NCI-H226 (cell line): ENCODE data around the gene ZNF879.

ENCODE experiments used
- DNase-seq: peaks from one replicate; pipeline ENCODE4 v3.0.0-alpha.2; 2015

Gene ZNF879

DNA sequence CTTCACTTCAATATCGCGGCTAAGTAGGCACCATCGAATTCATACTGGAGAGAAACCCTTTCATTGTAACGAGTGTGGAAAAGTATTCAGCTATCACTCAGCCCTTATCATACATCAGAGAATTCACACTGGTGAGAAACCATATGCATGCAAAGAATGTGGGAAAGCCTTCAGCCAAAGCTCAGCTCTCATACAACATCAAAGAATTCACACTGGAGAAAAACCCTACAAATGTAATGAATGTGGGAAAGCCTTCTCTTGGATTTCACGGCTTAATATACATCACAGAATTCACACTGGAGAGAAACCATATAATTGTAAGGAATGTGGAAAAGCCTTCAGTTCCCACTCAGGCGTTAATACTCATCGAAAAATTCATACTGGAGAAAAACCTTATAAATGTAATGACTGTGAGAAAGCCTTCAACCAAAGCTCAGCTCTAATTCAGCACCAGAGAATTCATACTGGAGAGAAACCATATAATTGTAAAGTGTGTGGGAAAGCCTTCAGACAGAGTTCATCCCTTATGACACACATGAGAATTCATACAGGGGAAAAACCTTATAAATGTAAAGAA is 9.5 kb downstream of the ZNF879 start:
- DNase-seq, result no peak

DNA sequence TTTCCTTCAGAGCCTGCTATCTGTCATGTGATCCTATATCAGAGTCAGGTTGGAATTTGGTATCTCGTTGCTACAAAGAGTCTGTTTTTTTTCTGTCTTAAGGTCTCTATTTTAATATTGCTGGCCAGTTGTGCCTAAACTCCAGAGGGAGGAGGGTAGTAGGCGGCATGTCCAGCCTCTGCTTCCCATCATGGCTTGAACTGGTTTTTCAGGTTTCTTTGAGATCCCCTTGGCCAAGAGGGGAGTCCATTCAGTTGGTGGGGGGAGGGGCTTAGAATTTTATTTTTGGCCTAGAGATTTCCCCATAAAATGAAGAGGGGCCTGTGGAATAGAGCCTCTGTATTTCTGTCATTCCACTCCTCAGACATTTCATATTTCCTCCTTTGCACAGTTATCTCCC is 21.2 kb downstream of the ZNF879 start:
- no peak for DNase-seq

DNA sequence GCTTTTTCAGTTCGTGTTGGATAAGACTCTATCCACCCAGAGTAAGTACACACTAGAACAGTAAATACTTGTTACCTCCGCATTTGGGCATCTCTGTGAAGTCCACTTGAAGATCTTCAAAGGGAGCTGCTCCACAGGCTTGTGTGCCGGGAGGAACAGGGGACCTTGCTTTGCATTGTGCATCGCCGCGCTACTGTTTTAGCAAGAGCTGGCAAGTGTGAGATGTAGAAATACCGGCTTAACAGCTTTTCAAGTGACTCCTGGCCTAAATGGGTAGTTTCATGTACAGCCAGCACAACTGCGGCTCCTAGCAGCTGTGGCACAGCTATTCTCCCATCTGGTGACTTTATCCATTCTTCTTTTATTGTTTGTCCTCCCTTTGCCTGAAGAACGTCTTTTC is 28.2 kb downstream of the ZNF879 start:
- no peak for DNase-seq

DNA sequence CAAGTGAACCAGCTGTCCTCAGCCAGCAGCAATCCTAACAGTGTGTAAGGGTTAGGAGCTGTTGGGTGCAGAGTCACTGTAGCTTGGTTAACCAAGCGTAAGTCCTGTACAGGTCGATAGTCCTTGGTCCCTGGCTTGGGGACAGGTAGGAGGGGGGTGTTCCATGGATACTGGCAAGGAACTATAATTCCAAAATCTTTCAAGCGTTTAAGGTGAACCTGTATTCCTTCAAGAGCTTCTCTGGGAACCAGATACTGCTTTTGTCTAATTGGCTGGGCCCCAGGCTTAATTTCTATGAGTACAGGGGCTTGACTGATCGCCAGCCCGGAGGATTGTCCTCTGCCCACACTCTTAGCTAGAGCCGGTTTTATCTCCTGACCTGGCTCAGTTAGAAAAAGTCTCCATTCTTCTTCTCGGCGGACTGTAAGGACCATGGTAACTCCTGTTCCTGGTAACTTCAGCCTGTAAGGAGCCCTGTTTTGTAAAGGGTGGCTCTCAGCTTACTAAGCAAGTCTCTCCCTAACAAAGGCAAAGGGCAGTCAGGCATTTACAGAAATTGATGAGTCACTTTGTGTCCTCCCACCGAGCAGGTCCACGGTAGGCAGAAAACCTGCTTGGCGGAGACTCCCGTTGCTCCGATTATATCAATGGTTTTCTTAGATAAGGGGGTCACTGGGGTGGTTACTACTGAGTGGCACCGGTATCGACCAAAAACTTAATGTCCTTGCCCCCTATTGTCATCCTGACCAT is 30.6 kb downstream of the ZNF879 start:
- no peak for DNase-seq

DNA sequence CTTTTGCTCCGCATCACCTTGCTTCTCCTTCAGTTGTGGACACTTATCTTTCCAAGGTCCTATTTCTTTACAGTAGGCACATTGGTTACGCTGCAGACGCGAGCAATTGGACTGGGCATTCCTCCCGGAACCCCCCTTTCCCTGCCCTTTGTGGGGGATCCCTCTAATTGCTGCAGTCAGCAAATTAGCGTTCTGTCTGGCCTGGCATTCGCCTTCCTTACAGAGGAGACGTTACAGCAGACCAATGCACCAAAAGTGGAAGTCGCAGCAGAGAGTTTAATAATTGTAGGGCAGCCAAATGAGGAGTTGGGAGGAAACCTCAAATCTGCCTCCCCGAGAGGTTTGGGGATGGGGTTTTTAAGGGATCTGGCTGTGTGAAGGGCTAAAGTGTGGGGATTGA is 31.3 kb downstream of the ZNF879 start:
- DNase-seq, result no peak

DNA sequence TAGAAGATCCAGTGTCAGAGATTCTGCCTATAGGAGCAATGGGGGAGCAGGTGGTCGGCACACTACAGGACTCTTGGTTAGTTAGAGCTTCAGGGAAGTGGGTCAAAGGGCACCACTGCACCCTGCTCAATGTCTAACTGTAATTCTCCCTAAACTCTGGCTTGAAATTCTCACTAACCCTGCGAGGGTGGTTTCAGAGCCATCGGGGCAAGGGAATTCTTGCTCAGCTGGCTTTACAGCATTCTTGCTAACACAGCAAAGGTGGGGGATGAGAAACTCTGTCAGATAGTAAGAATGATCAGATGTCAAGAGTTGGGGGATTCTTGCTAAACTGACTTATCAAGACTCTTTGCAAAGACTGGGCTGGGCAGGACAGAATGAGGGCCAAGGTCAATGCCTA is 31.8 kb downstream of the ZNF879 start:
- DNase-seq, result no peak

DNA sequence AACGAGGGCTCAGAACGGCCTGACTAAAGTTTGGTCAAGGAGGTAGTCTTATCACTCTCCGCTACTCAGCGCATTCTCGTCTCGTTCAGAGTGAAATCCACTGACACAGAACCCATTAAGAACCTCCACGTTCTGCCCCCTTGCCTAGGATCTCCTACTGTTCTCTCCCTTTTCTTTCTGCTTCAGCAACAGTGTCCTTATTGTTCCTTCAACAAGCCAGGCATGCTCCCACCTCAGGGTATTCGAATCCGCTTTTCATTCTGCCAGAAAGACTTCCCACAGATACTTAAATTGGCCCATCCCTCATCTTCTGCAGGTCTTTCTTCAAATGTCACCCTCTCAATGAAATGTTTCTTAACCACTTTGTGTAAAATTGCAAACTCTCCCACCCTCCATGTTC is 32.2 kb downstream of the ZNF879 start:
- no peak for DNase-seq

DNA sequence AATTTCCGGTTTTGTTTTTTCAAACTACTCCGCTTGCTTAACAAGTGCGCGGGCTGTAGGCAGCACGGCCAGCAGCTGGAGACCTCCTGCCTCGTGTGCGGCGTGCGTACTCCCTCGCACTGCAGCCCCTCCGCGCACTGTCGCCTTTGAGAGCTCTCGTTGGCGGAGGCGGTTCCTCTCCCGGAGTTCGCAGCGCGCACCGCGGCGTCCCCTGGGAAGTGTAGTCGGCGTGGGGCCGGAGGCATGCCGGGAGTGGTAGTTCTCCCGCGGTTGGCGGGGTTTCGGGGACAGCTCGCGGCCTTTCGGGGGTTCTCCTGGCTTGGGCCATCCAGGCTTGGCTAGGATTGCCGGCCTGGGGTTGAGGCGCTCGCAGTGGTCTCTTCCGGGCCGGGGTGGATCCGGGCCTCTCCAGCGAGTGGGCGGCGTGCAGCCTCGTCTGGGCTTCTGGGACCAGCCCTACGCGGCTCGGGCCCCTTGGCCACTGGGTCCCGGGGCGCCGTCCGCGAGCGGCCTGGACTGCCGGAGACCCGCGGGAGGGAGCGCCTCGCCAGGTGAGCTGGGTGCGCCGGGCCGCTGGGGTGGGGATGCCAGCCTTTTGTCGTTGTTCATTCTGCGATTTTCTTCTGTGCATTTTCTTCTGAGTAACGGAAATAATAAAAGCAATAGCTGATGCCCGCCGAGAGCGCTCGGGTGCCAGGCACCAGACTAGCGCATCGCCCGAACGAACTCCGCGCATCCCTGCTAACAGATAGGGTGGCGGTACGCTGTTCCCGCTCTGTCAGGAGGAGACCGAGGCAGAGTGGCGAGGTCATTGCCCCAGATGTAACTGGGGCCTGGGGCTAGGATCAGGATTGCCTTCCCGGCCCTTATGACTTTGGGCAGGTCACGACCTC is 36.8 kb downstream of the ZNF879 start, which contains the start of gene ZNF354C:
TSS of gene ZNF354C (plus strand) at position 258 of the 893 bp plus-strand sequence. CDS start 1,696 bp downstream, outside the sequence.
- peak; percentile 66 for DNase-seq

DNA sequence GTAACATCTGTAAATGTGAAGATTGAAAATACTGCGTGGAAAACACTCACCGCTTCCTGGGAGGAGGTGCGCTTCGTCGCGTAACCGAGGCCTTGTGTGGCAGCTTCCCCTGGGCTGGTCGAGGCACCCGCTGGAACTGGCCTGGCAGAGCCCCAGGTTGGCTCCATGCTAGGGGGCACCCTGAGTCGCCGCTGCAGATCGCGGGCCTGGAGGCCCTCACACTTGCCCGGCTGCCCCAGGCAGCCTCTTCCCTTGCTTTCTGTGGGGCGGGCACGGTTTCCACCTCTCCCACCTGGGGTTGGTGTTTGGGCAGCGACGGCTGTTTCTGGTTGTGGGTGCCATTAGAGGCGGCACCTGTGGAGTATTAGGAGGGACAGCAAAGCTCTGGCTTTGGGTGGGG is 37.4 kb downstream of the ZNF879 start:
- DNase-seq, result no peak

DNA sequence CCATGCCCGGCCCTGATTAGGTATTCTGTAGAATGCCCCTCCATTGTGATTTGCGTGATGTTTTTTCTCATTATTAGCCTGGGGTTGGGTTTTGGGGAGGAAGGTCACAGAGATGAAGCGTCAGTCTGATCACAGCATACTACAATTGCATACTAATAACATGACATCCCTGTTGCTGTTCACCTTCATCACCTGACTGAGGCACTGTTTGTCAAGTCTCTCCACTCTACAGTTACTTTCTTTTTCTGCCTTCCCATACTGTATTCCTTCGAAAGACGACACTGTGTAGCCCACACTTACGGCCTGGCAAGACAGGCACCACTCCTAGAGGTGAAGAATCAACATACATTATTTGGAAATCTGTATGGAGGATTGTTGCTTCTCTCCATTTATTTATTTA is 42.1 kb downstream of the ZNF879 start:
- DNase-seq, result no peak

DNA sequence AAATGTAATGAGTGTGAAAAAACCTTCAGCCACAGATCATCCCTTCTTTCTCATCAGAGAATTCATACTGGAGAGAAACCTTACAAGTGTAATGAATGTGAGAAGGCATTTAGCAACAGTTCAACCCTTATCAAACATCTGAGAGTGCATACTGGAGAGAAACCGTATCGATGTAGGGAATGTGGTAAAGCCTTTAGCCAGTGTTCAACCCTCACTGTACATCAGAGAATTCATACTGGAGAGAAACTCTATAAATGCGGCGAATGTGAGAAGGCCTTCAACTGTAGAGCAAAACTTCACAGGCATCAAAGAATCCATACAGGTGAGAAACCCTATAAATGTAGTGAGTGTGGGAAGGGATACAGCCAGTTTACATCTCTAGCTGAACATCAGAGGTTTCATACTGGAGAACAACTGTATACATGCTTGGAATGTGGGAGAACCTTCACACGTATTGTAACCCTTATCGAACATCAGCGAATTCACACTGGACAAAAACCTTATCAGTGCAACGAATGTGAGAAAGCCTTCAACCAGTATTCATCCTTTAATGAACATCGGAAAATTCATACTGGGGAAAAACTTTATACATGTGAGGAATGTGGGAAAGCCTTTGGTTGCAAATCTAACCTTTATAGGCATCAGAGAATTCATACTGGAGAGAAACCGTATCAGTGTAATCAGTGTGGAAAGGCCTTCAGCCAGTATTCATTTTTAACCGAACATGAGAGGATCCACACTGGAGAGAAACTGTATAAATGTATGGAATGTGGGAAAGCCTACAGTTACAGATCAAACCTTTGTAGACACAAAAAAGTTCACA is 55.8 kb downstream of the ZNF879 start:
- no peak for DNase-seq

DNA sequence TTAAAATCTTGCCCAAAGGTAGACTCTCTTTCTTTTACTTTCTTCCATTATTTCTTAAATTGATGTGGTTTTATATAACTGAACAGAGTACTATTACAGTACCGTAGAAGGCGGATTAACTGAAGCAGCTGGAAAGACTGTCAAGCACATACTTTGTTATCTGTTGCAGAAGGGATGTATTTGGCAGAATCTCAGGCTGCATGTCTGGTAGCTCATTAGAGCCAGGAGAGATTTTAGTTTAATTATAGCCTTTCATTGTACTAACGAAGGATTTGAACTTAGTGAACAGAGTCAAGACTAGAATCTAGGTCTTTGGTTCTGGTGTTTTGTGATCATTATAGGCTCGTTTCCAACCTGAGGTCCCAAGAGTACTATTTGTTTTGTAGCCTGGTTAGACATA is 57.1 kb downstream of the ZNF879 start:
- DNase-seq, result no peak
